H1 (cell line): Measurements from ENCODE around the gene B3GNT2. TPM values are rescaled to one million over a fixed set of nuclear protein-coding genes. Genes with fewer than 3 reads are reported as not detected.

Experiments used
- CTCF ChIA-PET: fragments of 300-600 bp; sonication (Branson Sonifier 250); formaldehyde crosslinking; loops from one replicate; lab custom pipeline; 2021; ENCODE audit not compliant: partially characterized antibody; lab: Charles Lee
- POLR2A ChIA-PET: fragments of 300-600 bp; sonication (Branson Sonifier 250); formaldehyde crosslinking; loops from one replicate; lab custom pipeline; 2021; ENCODE audit warnings: inconsistent platforms; ENCODE audit not compliant: partially characterized antibody; lab: Charles Lee
- DNase-seq, 2 experiments: peaks; one replicate each; pipeline versions ENCODE4 v3.0.0 to v3.0.0-alpha.2; 2010 to 2022; ENCODE audit warnings: low spot score in 2 of 2, low read depth in 1 of 2, mixed read lengths in 1 of 2
- FAIRE-seq: peaks from 2 replicates; lab custom pipeline; 2011; peaks lifted over from hg19 to GRCh38; lab: Jason Lieb, UNC
- H2AFZ ChIP-seq: 2 replicates; pipeline ENCODE4 v1.8.1; 2012; ENCODE audit warnings: low read length, inconsistent platforms
- H2AK5ac ChIP-seq: 2 replicates; pipeline ENCODE4 v1.6.1; 2013; ENCODE audit warnings: low read depth, low read length
- H2BK120ac ChIP-seq: replicated peaks from 2 replicates; pipeline ENCODE3; 2013; ENCODE audit warnings: low read depth, low read length, inconsistent platforms
- H2BK12ac ChIP-seq: 2 replicates; pipeline ENCODE4 v1.6.1; 2013; ENCODE audit warnings: low read depth, low read length
- H2BK15ac ChIP-seq: 2 replicates; pipeline ENCODE4 v1.6.1; 2013; ENCODE audit warnings: low read length
- H2BK20ac ChIP-seq: 2 replicates; pipeline ENCODE4 v1.6.1; 2013; ENCODE audit warnings: low read length
- H2BK5ac ChIP-seq: 2 replicates; pipeline ENCODE4 v1.6.1; 2013; ENCODE audit warnings: low read depth, low read length
- H3K14ac ChIP-seq: 2 replicates; pipeline ENCODE4 v1.6.1; 2013; ENCODE audit warnings: inconsistent platforms; ENCODE audit not compliant: insufficient read length
- H3K18ac ChIP-seq: 2 replicates; pipeline ENCODE4 v1.6.1; 2013; ENCODE audit warnings: low read length; ENCODE audit errors: extremely low read depth
- H3K23ac ChIP-seq: 2 replicates; pipeline ENCODE4 v1.6.1; 2013; ENCODE audit warnings: inconsistent platforms; ENCODE audit not compliant: insufficient read length
- H3K23me2 ChIP-seq: 2 replicates; pipeline ENCODE4 v1.6.1; 2013; ENCODE audit warnings: low read depth, low read length
- H3K27ac ChIP-seq: 2 replicates; pipeline ENCODE4 v1.6.1; 2011; ENCODE audit warnings: low read depth, low read length, inconsistent platforms
- H3K27me3 ChIP-seq, 4 experiments: replicated peaks in 1 of 4; 1 replicate in 1 of 4; 2 replicates in 3 of 4; pipeline versions ENCODE4 v1.6.1 to v1.8.1; 2011 to 2013; ENCODE audit warnings: low read length in 3 of 4, mild to moderate bottlenecking in 3 of 4, inconsistent platforms in 2 of 4, mixed read lengths in 2 of 4, moderate library complexity in 1 of 4; ENCODE audit not compliant: control insufficient read depth in 3 of 4, insufficient read depth in 3 of 4; ENCODE audit errors: extremely low read depth in 1 of 4
- H3K36me3 ChIP-seq, 4 experiments: 2 replicates each; pipeline versions ENCODE4 v1.6.1 to v1.8.1; 2011 to 2013; ENCODE audit warnings: mild to moderate bottlenecking in 4 of 4, low read length in 3 of 4, moderate library complexity in 2 of 4, control low read depth in 1 of 4, inconsistent platforms in 1 of 4; ENCODE audit not compliant: insufficient read depth in 4 of 4, control insufficient read depth in 2 of 4
- H3K4ac ChIP-seq: replicated peaks from 2 replicates; pipeline ENCODE3; 2013; ENCODE audit warnings: low read length, low read depth, mixed read lengths, inconsistent platforms; ENCODE audit not compliant: insufficient read length
- H3K4me1 ChIP-seq, 4 experiments: replicated peaks in 1 of 4; 1 replicate in 1 of 4; 2 replicates in 3 of 4; pipeline versions ENCODE4 v1.6.1 to v1.8.1; 2011 to 2013; ENCODE audit warnings: low read length in 3 of 4, inconsistent platforms in 2 of 4, mixed read lengths in 1 of 4; ENCODE audit not compliant: insufficient read depth in 4 of 4, control insufficient read depth in 3 of 4
- H3K4me2 ChIP-seq, 2 experiments: 2 replicates each; pipeline versions ENCODE4 v1.6.1 to v1.8.1; 2011 to 2013; ENCODE audit warnings: low read depth in 2 of 2, low read length in 2 of 2, control low read depth in 1 of 2, inconsistent platforms in 1 of 2, mild to moderate bottlenecking in 1 of 2; ENCODE audit not compliant: insufficient read depth in 1 of 2
- H3K4me3 ChIP-seq, 4 experiments: fragments of 200-600, 300-600 bp in 1 of 4; sonication (generic), shearing (Covaris generic), sonication (Bioruptor Twin) in 1 of 4; 2 replicates each; pipeline versions ENCODE4 v1.5.1 to v1.8.1; 2011 to 2016; ENCODE audit warnings: low read length in 4 of 4, low read depth in 3 of 4, control low read depth in 2 of 4, inconsistent platforms in 2 of 4, mild to moderate bottlenecking in 2 of 4, mixed read lengths in 1 of 4, moderate library complexity in 1 of 4; ENCODE audit not compliant: insufficient read depth in 2 of 4; ENCODE audit errors: extremely low read depth in 1 of 4
- H3K56ac ChIP-seq: replicated peaks from 2 replicates; pipeline ENCODE3; 2013; ENCODE audit warnings: low read depth, mild to moderate bottlenecking, mixed read lengths, low read length, inconsistent platforms; ENCODE audit not compliant: insufficient read length
- H3K79me1 ChIP-seq: 2 replicates; pipeline ENCODE4 v1.6.1; 2013; ENCODE audit warnings: low read depth, low read length, control low read depth
- H3K79me2 ChIP-seq, 2 experiments: 2 replicates each; pipeline versions ENCODE4 v1.6.1 to v1.8.1; 2012 to 2013; ENCODE audit warnings: low read length in 2 of 2, mild to moderate bottlenecking in 2 of 2, inconsistent platforms in 1 of 2; ENCODE audit not compliant: insufficient read depth in 2 of 2, control insufficient read depth in 1 of 2
- H3K9ac ChIP-seq, 4 experiments: replicated peaks in 1 of 4; 1 replicate in 1 of 4; 2 replicates in 3 of 4; pipeline versions ENCODE4 v1.6.1 to v1.8.1; 2011 to 2013; ENCODE audit warnings: low read depth in 3 of 4, low read length in 3 of 4, control low read depth in 2 of 4, mild to moderate bottlenecking in 2 of 4, moderate library complexity in 2 of 4, inconsistent platforms in 1 of 4; ENCODE audit errors: extremely low read depth in 1 of 4
- H3K9me3 ChIP-seq, 2 experiments: 2 replicates each; pipeline versions ENCODE4 v1.6.1 to v1.8.1; 2012 to 2013; ENCODE audit warnings: mild to moderate bottlenecking in 2 of 2, moderate library complexity in 2 of 2, control low read depth in 1 of 2, inconsistent platforms in 1 of 2, low read depth in 1 of 2, low read length in 1 of 2, mixed read lengths in 1 of 2; ENCODE audit not compliant: insufficient read depth in 2 of 2
- H4K20me1 ChIP-seq, 2 experiments: replicated peaks in 1 of 2; 2 replicates each; pipeline versions ENCODE3 to v1.8.1; 2011 to 2013; ENCODE audit warnings: inconsistent platforms in 2 of 2, low read length in 2 of 2, mild to moderate bottlenecking in 1 of 2; ENCODE audit not compliant: insufficient read depth in 2 of 2, control insufficient read depth in 1 of 2
- H4K5ac ChIP-seq: 2 replicates; pipeline ENCODE4 v1.6.1; 2013; ENCODE audit warnings: low read length, low read depth, mixed read lengths, inconsistent platforms; ENCODE audit not compliant: insufficient read length
- H4K8ac ChIP-seq: 2 replicates; pipeline ENCODE4 v1.8.0; 2013; ENCODE audit warnings: mild to moderate bottlenecking, moderate library complexity, low read length, inconsistent platforms; ENCODE audit not compliant: insufficient read depth; ENCODE audit errors: extremely low read depth
- H4K91ac ChIP-seq: replicated peaks from 2 replicates; pipeline ENCODE3; 2013; ENCODE audit warnings: low read length, mixed read lengths, inconsistent platforms; ENCODE audit not compliant: insufficient read length
- BACH1 ChIP-seq: IDR thresholded peaks from 2 replicates; pipeline ENCODE4 v1.6.1; 2012; ENCODE audit warnings: low read length, improper control_type of control experiment
- SP4 ChIP-seq: IDR thresholded peaks from 2 replicates; pipeline ENCODE4 v1.6.1; 2012; ENCODE audit warnings: low read length, inconsistent platforms
- TAF1 ChIP-seq: IDR thresholded peaks from 2 replicates; pipeline ENCODE4 v1.6.1; 2011; ENCODE audit warnings: mild to moderate bottlenecking, low read depth, low read length
- WGBS, 2 experiments: shearing (Covaris generic) in 1 of 2; methylation state at CpG; one replicate each; pipeline versions ENCODE4 v1.1.6 to v1.1.7; 2013 to 2015; ENCODE audit warnings: low lambda C conversion rate in 2 of 2, mixed read lengths in 2 of 2, inconsistent platforms in 1 of 2, low coverage in 1 of 2, missing lambda C conversion rate in 1 of 2; ENCODE audit not compliant: insufficient replicate concordance in 2 of 2, insufficient coverage in 1 of 2, insufficient read length in 1 of 2; ENCODE audit errors: extremely low coverage in 1 of 2, missing lambda C conversion rate in 1 of 2; 5-methylcytosine and 5-hydroxymethylcytosine counted together
- polyA plus RNA-seq, 7 experiments: library from polyadenylated mRNA; depleted of rRNA in 3 of 7; stranded (reverse) in 5 of 7; unstranded in 2 of 7; fragments of >200 nt in 5 of 7; fragments of 200-250 nt in 2 of 7; gene quantifications; 1 replicate in 5 of 7; 2 replicates in 1 of 7; 4 replicates in 1 of 7; pipeline versions ENCODE4 v1.2.1 to v1.2.3, GENCODE V29; 2011 to 2013; ENCODE audit warnings: missing spikeins in 2 of 7, mixed read lengths in 2 of 7
- total RNA-seq: library from RNA; stranded (reverse); fragmentation: NEBNext Ultra II Directional; extraction: Animal tissue kit (Norgen Biotek cat#: 25700); gene quantifications from 2 replicates; pipeline ENCODE4 v1.2.1, GENCODE V29; 2021

The B3GNT2 gene
- total and polyA plus RNA-seq, 2 of the 8 experiments (the other 6 are each of a cell fraction or from before 2014, with no cell fraction given), result 20.1 to 40.8 TPM

DNA sequence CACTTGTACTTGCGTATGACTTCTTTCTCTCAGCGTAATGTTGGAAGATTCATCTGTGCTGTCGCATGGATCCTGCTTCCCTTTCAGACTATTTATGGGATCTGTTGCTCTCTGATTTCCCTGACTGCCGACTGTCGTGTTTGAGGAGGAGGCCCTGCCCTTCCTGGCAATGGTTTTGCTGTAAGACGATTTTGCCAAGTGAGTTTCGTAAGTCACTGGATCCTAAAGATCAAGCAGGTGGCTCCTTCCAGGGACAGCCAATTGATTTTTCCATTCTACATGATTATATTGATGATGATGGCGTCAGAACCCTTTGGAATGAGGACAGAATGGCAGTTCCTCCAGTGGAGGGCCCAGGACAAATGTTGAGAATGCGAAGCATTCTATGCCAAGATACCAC lies 8.7 kb upstream of the B3GNT2 start:
- no peak overlapping the region for H4K91ac ChIP-seq

More for the DNA sequence above, 8.7 kb upstream of the B3GNT2 start:
- no peak overlapping the region for H3K4me2 ChIP-seq
- H2BK15ac ChIP-seq, result no peak overlapping the region
- H3K56ac ChIP-seq, result no peak overlapping the region
- no peak overlapping the region for H3K9ac ChIP-seq
- DNase-seq (no peak), FAIRE-seq (no peak)
- H2BK5ac ChIP-seq, result no peak overlapping the region
- WGBS, 2 experiments, result 92% methylated on average over 9 of the region's 9 CpGs; no CpG with 5 or more reads in 1 of the 2 experiments
- H3K27ac ChIP-seq, result no peak overlapping the region
- no peak overlapping the region for H3K4me3 ChIP-seq
- no peak overlapping the region for H3K4ac ChIP-seq
- H2AK5ac ChIP-seq, result no peak overlapping the region
- no peaks in the 10 kb centered on the region for H3K9me3 ChIP-seq
- peaks cover 0 to 4% (median 0%) of the 10 kb centered on the region in 4 experiments; a peak in 2 of 7 replicates for H3K4me1 ChIP-seq
- no peaks in the 10 kb centered on the region for H3K36me3 ChIP-seq
- ChIA-PET CTCF (no interaction called here), POLR2A (no interaction called here)
- no peak overlapping the region for H4K8ac ChIP-seq
- no peak overlapping the region for H3K23ac ChIP-seq
- TF ChIP-seq SP4 (no peak), TAF1 (no peak), BACH1 (no peak)
- no peak overlapping the region for H3K18ac ChIP-seq
- H2BK120ac ChIP-seq, result no peak overlapping the region
- no peak overlapping the region for H3K14ac ChIP-seq
- H2BK12ac ChIP-seq, result no peak overlapping the region
- no peak overlapping the region for H2AFZ ChIP-seq
- peaks cover 0 to 2% (median 0%) of the 10 kb centered on the region in 4 experiments; a peak in 1 of 7 replicates for H3K27me3 ChIP-seq
- H3K79me1 ChIP-seq, result no peaks in the 10 kb centered on the region
- H2BK20ac ChIP-seq, result no peak overlapping the region
- H4K20me1 ChIP-seq, result no peaks in the 10 kb centered on the region
- H4K5ac ChIP-seq, result no peak overlapping the region
- no peaks in the 10 kb centered on the region for H3K23me2 ChIP-seq
- H3K79me2 ChIP-seq, result no peaks in the 10 kb centered on the region
